NCI-H2227 (cell line): Measurements from ENCODE around the gene CDH2.
"Not testable (repeated sequence)": the region's sequence is repeated elsewhere in the genome, so short reads cannot be mapped to it uniquely, and the experiment has no call there.

ENCODE experiments used
- DNase-seq: peaks from one replicate; lab custom pipeline; 2025; ENCODE audit not compliant: unreplicated experiment; lab: John Stamatoyannopoulos, UW

The CDH2 gene

DNA sequence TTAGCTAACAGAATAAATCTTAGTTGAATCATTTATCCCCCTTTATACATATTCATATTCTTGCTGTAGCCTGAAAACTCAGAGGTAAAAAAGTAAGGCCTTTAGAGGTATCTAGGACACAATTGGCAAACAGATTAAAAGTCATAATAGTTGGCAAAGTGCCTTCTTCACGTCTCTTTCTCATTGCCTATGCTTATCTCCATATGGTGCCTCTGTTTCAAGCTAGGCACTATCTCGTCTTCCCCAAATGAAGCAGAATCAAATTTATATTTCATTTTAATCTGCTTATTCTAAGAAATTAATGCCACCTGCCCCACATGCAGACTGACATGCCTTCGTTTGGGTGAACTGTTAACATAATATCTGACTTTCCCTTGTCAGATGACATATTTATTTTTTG lies 245.4 kb downstream of the CDH2 start:
- DNase-seq, result no peak

- peak; percentile 35 for DNase-seq
Measured at GRCh38 chr18:27922780-27923179, 254.2 kb downstream of the CDH2 start.

DNA sequence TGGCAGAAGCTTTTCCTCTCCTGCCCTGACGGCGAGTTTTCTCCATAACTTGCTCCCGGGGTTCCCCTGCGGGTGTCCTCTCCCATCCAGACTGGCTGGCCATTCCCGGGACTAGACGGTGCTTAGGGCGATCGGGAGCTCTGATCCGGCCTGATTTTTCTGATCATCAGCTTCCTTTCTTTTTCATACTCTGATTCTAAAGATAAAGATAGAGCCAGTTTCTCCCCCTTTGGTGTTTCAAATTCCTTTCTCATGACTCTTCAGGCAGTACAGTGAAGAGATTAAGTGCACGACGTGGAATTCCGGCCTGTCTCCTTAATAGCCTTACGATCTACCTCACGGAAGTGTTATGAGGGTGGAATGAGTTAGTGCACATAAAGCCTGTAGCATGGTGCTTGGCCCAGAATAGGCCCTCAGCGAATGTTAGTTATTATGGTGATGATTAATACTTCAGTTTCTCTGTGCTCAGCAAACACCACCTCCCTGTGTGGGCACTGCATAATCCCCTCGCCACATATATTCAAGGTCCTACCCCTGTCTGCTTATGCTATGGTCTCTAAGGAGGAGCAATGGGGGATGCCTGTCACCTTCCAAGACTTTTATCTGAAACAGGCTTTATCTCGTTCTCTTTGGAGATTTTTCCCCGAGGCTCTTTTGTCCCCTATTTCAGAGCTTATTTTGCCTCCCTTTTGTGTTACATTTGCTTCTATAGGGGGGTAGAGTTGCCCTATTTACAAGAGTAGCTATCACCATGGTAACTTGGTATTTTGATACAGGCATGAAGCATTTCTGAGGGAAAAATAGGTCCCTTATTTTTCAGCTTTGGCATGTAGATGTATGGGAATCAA lies 254.8 kb downstream of the CDH2 start:
- DNase-seq, result peak; percentile 57

DNA sequence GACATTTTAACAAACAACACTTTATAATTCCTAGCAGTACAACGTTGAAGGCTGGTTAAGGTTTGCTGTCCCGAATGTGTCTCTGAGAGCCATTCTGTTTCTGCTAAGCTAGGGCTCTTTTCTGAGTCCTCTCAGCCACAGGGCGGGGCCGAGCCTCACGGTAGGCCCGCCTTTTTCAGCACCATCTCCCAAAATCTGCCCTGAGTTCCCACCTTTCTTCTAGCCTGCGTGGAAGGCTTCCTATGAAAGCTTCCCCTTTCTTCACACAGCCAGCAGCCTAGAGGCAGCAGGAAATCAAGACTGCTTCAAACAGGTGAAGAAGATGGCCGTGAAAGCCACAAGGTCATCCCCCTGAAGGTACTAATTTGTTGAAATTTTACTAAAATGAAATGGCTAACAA lies 255.5 kb downstream of the CDH2 start:
- DNase-seq, result peak; percentile 18

DNA sequence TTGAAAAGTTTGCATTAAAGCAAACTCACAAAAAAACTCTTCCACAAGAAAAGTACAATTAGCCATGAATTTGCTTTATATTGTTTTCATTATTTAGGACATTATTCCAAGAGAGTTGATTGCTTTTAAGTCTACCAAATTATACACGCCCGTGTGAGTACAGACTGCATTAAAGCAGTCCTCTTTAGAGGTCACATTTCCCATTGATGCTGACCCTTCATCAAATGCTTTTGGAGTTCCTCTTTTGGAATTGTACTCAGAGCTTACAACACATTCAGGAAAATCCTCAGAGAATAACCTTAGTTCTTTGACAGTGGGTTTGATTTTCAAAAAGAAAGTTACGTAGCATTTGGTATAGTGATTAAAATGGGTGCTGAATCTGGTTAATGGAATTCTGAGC lies 256.1 kb downstream of the CDH2 start:
- no peak for DNase-seq

GRCh38 chr18:27906189-27906588 lies 270.7 kb downstream of the CDH2 start:
- not testable (repeated sequence) for DNase-seq

DNA sequence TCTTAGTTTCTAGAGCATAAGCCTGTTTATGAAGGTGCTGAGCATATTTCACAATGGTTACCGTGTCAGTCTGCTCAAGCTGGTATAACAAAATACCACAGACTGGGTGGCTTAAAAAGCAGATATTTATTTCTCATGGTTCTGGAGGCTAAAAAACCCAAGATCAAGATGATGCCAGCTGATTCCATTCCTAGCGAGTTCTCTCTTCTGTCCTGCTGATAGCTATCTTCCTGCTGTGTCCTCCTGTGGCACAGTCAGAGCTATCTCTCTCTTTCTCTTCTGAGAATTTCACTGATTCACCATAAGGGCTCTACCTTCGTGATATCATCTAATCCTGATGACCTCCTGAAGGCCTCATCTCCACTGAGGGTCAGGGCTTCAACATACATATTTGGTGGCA lies 273.0 kb downstream of the CDH2 start:
- DNase-seq, result no peak

- DNase-seq, result peak; percentile 17
Measured at GRCh38 chr18:27901424-27902226, 275.3 kb downstream of the CDH2 start.
